ENCODE results near the gene TENM4. TPM values are rescaled to one million over a fixed set of nuclear protein-coding genes. Genes with fewer than 3 reads are reported as not detected.

TENM4 gene
- total and polyA plus RNA-seq, 2 of the 13 experiments (the other 11 are each of a cell fraction or from before 2014, with no cell fraction given) = not detected

DNA sequence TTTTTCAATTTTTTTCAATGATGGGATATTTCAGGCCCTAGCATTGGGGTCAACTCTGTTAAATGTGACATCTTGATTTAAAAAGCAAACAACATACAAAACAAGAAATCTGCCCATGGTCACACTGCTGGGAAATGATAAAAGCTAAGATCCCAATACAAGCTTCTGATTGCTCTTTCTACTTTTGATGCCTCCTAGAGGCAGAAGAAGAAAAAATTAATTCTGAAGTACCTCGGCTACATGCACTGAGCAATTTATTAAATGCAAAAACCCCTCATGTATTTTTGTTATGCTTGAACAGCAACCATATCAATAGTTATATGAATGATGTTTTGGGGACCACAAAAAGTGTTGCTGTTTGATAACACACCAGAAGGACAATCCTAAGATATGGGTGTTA lies 524.1 kb downstream of the TENM4 start (continued):
- no peak for TF ChIP-seq ZNF512 (CRISPR knock-in tag; IDR thresholded peaks at IDR 0.05)
- no peak for TF ChIP-seq ZNF816 (CRISPR knock-in tag; IDR thresholded peaks at IDR 0.05; ENCODE audit: borderline replicate concordance)
- TF ChIP-seq FOSL1 (CRISPR knock-in tag; IDR thresholded peaks at IDR 0.05; ENCODE audit: borderline replicate concordance) = no peak
- TF ChIP-seq, protein P1, sequence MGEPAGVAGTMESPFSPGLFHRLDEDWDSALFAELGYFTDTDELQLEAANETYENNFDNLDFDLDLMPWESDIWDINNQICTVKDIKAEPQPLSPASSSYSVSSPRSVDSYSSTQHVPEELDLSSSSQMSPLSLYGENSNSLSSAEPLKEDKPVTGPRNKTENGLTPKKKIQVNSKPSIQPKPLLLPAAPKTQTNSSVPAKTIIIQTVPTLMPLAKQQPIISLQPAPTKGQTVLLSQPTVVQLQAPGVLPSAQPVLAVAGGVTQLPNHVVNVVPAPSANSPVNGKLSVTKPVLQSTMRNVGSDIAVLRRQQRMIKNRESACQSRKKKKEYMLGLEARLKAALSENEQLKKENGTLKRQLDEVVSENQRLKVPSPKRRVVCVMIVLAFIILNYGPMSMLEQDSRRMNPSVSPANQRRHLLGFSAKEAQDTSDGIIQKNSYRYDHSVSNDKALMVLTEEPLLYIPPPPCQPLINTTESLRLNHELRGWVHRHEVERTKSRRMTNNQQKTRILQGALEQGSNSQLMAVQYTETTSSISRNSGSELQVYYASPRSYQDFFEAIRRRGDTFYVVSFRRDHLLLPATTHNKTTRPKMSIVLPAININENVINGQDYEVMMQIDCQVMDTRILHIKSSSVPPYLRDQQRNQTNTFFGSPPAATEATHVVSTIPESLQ (CRISPR knock-in tag; conservative IDR thresholded peaks at IDR 0.05) = no peak
- TF ChIP-seq CENPX (CRISPR knock-in tag; IDR thresholded peaks at IDR 0.05) = no peak
- no peak for TF ChIP-seq GLI4 (CRISPR knock-in tag; IDR thresholded peaks at IDR 0.05; ENCODE audit: borderline replicate concordance)
- TF ChIP-seq, protein P2, sequence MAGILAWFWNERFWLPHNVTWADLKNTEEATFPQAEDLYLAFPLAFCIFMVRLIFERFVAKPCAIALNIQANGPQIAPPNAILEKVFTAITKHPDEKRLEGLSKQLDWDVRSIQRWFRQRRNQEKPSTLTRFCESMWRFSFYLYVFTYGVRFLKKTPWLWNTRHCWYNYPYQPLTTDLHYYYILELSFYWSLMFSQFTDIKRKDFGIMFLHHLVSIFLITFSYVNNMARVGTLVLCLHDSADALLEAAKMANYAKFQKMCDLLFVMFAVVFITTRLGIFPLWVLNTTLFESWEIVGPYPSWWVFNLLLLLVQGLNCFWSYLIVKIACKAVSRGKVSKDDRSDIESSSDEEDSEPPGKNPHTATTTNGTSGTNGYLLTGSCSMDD (CRISPR knock-in tag; IDR thresholded peaks at IDR 0.05) = no peak
- TF ChIP-seq YY1 (IDR thresholded peaks at IDR 0.05; ENCODE audit: insufficient read depth, insufficient replicate concordance, low read depth, low read length) = no peak
- no peak for TF ChIP-seq ZBTB39 (CRISPR knock-in tag; IDR thresholded peaks at IDR 0.05)
- no peak for TF ChIP-seq ZNF256 (CRISPR knock-in tag; conservative IDR thresholded peaks at IDR 0.05)

All from HepG2 (cell line).